Spleen (tissue), 7 donors: ENCODE measurements around the gene SKIC8.

ENCODE experiments used
- POLR2A ChIP-seq, 3 donors: fragments of 450-650 bp; IDR thresholded peaks; one replicate each; pipeline ENCODE4 v1.5.1; 2017; ENCODE audit warnings: antibody characterized with exemption in 3 of 3, mild to moderate bottlenecking in 1 of 3
- POLR2AphosphoS5 ChIP-seq, 3 donors: sonication (generic); formaldehyde crosslinking; IDR thresholded peaks; one replicate each; pipeline ENCODE4 v1.5.1; 2017; ENCODE audit warnings: antibody characterized with exemption in 3 of 3
- TF ChIP-seq, protein P1 (sequence below), 11 experiments: fragments of 200-600 bp in 7 of 11; fragments of 450-650 bp in 4 of 11; sonication (generic) in 4 of 11; IDR thresholded peaks in 8 of 11; conservative IDR thresholded peaks in 3 of 11; 1 replicate in 7 of 11; 2 replicates in 4 of 11; pipeline versions ENCODE4 v1.4.0 to v1.8.0; 2016 to 2021; ENCODE audit warnings: antibody characterized with exemption in 11 of 11, inconsistent platforms in 4 of 11, mild to moderate bottlenecking in 1 of 11
- donor health status: DM: no; HTN: no; CAD: no; lungs with moderate emphysema.
- donor health status: DM: no; HTN: no; CAD: no.
- donor health status: DM: no; HTN: no; CAD: no.

DNA sequence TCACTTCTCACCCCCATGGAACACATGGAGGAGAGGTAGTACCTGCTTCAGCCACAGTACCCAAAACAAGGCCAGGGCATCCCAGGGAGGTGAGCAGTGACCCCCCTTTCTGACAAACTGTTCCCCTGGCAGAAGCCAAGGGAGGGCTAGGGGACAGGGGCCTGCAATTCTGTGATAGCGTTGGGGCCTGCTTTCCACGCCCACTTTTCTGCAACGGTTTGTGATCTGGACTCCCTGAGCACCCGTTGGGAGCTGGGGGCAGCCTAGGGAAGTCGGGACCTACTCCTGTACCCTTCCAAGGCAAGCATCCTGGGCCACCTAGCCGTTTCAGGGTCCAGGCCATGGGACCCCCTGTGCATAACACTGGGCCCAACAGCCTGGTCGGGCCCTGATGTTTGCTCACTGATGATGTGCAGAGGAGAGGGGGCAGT is 36.0 kb downstream of the SKIC8 start:
- TF ChIP-seq, protein P1, sequence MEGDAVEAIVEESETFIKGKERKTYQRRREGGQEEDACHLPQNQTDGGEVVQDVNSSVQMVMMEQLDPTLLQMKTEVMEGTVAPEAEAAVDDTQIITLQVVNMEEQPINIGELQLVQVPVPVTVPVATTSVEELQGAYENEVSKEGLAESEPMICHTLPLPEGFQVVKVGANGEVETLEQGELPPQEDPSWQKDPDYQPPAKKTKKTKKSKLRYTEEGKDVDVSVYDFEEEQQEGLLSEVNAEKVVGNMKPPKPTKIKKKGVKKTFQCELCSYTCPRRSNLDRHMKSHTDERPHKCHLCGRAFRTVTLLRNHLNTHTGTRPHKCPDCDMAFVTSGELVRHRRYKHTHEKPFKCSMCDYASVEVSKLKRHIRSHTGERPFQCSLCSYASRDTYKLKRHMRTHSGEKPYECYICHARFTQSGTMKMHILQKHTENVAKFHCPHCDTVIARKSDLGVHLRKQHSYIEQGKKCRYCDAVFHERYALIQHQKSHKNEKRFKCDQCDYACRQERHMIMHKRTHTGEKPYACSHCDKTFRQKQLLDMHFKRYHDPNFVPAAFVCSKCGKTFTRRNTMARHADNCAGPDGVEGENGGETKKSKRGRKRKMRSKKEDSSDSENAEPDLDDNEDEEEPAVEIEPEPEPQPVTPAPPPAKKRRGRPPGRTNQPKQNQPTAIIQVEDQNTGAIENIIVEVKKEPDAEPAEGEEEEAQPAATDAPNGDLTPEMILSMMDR (IDR thresholded peaks at IDR 0.05 in 8 of 11, conservative IDR thresholded peaks at IDR 0.05 in 3 of 11) = no peak
- no peak for TF ChIP-seq POLR2AphosphoS5 (IDR thresholded peaks at IDR 0.05)
- TF ChIP-seq POLR2A (IDR thresholded peaks at IDR 0.05) = no peak
